A673 (cell line): Measurements from ENCODE around the gene OGFOD2. TPM values are rescaled to one million over a fixed set of nuclear protein-coding genes. Genes with fewer than 3 reads are reported as not detected.

ENCODE experiments used
- BruUV-seq: library from RNA; stranded (reverse); fragments of 400-500 nt; replicated peaks from 2 replicates; lab custom pipeline; 2021; lab: Mats Ljungman, UMichigan
- CTCF ChIA-PET: fragments of 300-600 bp; sonication (Branson Sonifier 250); formaldehyde crosslinking; loops from one replicate; lab custom pipeline; 2022; ENCODE audit warnings: antibody characterized with exemption; lab: Charles Lee
- POLR2A ChIA-PET: fragments of 300-600 bp; sonication (Branson Sonifier 250); formaldehyde crosslinking; loops from one replicate; lab custom pipeline; 2022; ENCODE audit warnings: antibody characterized with exemption; ENCODE audit not compliant: low non-redundant PET; lab: Charles Lee
- DNase-seq: peaks from one replicate; pipeline ENCODE4 v3.0.0-alpha.2; 2015; ENCODE audit warnings: low spot score
- H3K27ac ChIP-seq: fragments of 200-600 bp; sonication (generic); 2 replicates; pipeline ENCODE4 v1.5.1; 2016; ENCODE audit warnings: mixed run types, low read depth, mild to moderate bottlenecking, mixed read lengths, antibody characterized with exemption, low read length; ENCODE audit not compliant: poor library complexity, severe bottlenecking
- H3K27me3 ChIP-seq: fragments of 200-600 bp; sonication (generic); replicated peaks from 2 replicates; pipeline ENCODE4 v1.6.1; 2017; ENCODE audit warnings: mixed run types, low read depth, mild to moderate bottlenecking, mixed read lengths, antibody characterized with exemption, low read length; ENCODE audit not compliant: insufficient read depth, poor library complexity
- H3K36me3 ChIP-seq: fragments of 200-600 bp; sonication (generic); 2 replicates; pipeline ENCODE4 v1.6.1; 2016; ENCODE audit warnings: mixed run types, mild to moderate bottlenecking, mixed read lengths, antibody characterized with exemption, low read length; ENCODE audit not compliant: insufficient read depth, poor library complexity, severe bottlenecking
- H3K4me1 ChIP-seq: fragments of 200-600 bp; sonication (generic); 2 replicates; pipeline ENCODE4 v1.6.1; 2017; ENCODE audit warnings: mixed run types, mild to moderate bottlenecking, mixed read lengths, antibody characterized with exemption, low read length; ENCODE audit not compliant: insufficient read depth, poor library complexity, severe bottlenecking
- H3K4me3 ChIP-seq: fragments of 200-600 bp; sonication (generic); 2 replicates; pipeline ENCODE4 v1.5.1; 2016; ENCODE audit warnings: low read depth, mixed run types, mild to moderate bottlenecking, mixed read lengths, low read length; ENCODE audit not compliant: poor library complexity, severe bottlenecking
- H3K9me3 ChIP-seq: fragments of 200-600 bp; sonication (generic); 2 replicates; pipeline ENCODE4 v1.6.1; 2016; ENCODE audit warnings: mixed run types, low read depth, mild to moderate bottlenecking, mixed read lengths, antibody characterized with exemption, low read length; ENCODE audit not compliant: poor library complexity, severe bottlenecking
- CTCF ChIP-seq: fragments of 300-800, 200-600 bp; sonication (generic); conservative IDR thresholded peaks from 2 replicates; pipeline ENCODE4 v1.5.1; 2017; ENCODE audit warnings: low read depth, mild to moderate bottlenecking, antibody characterized with exemption, low read length, moderate library complexity, mixed read lengths
- EZH2 ChIP-seq: fragments of 200-600 bp; sonication (generic); IDR thresholded peaks from 2 replicates; pipeline ENCODE4 v1.6.1; 2017; ENCODE audit warnings: borderline replicate concordance, low read depth, mild to moderate bottlenecking, mixed read lengths, antibody characterized with exemption, low read length; ENCODE audit not compliant: poor library complexity, severe bottlenecking
- intact Hi-C: fragments of 100-400 bp; cut with micrococcal nuclease; formaldehyde crosslinking; loops from one replicate; pipeline ENCODE4 v1.10.0; 2022; ENCODE audit not compliant: unreplicated experiment
- total RNA-seq: library from RNA; stranded (reverse); gene quantifications from 2 replicates; pipeline ENCODE4 v1.2.3, GENCODE V29; 2021

Gene OGFOD2
- total RNA-seq, 1 experiment from 2014 or later = 18.2 TPM

GRCh38 chr12:122998316-122998715 lies 23.3 kb downstream of the OGFOD2 start:
- ChIA-PET CTCF (no interaction called here), POLR2A (no interaction called here)
- no peaks in the 10 kb centered on the region for H3K36me3 ChIP-seq
- H3K9me3 ChIP-seq = no peaks in the 10 kb centered on the region
- no peaks in the 10 kb centered on the region for H3K27me3 ChIP-seq
- intact Hi-C loops = no loop called here
- no TSS peak for BruUV-seq
- H3K4me1 ChIP-seq = no peaks in the 10 kb centered on the region
- H3K27ac ChIP-seq = no peak overlapping the region
- TF ChIP-seq EZH2 (no peak), CTCF (no peak)
- H3K4me3 ChIP-seq = no peak overlapping the region
- no peak for DNase-seq

GRCh38 chr12:122999196-122999946 lies 24.3 kb downstream of the OGFOD2 start:
- ChIA-PET POLR2A (no interaction called here), CTCF (no interaction called here)
- no peaks in the 10 kb centered on the region for H3K4me1 ChIP-seq
- H3K4me3 ChIP-seq = no peak overlapping the region
- no peak for DNase-seq
- BruUV-seq = no TSS peak
- no peak overlapping the region for H3K27ac ChIP-seq
- H3K36me3 ChIP-seq = no peaks in the 10 kb centered on the region
- TF ChIP-seq CTCF (no peak), EZH2 (no peak)
- no peaks in the 10 kb centered on the region for H3K27me3 ChIP-seq
- no peaks in the 10 kb centered on the region for H3K9me3 ChIP-seq
- intact Hi-C loops = no loop called here

DNA sequence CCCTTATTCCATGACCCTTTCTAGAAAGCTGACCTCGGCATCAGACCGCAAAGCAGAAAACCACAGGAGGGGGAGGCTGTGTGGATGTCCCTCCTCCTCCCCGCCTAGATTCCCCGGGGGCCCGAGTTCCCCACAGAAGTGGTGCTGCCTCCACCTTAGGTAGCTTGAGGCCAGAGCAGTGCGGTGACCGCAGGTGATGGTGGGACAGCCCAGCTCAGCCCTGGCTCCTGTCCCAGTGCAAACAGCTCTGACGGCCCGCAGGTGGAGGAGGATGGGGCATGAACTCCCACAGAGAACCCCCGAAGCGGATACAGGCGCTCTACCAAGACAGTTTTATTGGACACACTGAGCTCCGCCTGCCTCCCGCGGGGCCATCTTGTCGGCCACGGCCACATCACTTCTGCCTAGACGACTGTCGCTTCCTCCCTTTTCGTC lies 25.0 kb downstream of the OGFOD2 start:
- no peaks in the 10 kb centered on the region for H3K9me3 ChIP-seq
- H3K4me1 ChIP-seq = no peaks in the 10 kb centered on the region
- no peaks in the 10 kb centered on the region for H3K36me3 ChIP-seq
- no peak for TF ChIP-seq CTCF
- no peak for TF ChIP-seq EZH2
- no peak overlapping the region for H3K4me3 ChIP-seq
- no peaks in the 10 kb centered on the region for H3K27me3 ChIP-seq
- no peak overlapping the region for H3K27ac ChIP-seq
- POLR2A ChIA-PET = no interaction called here
- BruUV-seq = no TSS peak
- DNase-seq = no peak
- intact Hi-C loops = no loop called here
- CTCF ChIA-PET = no interaction called here
